HG02759 (cell line): Measurements from ENCODE around the gene DMKN.

Experiments
- ATAC-seq: cut with Tn5 transposase; IDR thresholded peaks from one replicate; pipeline ENCODE4 v1.9.1; 2021; ENCODE audit warnings: mild to moderate bottlenecking, moderate library complexity; ENCODE audit not compliant: unreplicated experiment

Gene DMKN

GRCh38 chr19:35528218-35529038 is 15.0 kb upstream of the DMKN start, which contains the start of gene SBSN:
Gene SBSN (minus strand): TSS chr19:35528311. CDS start chr19:35528281, 30 bp downstream.
- ATAC-seq = no peak

GRCh38 chr19:35525873-35526272 is 12.4 kb upstream of the DMKN start:
- no peak for ATAC-seq

- no peak for ATAC-seq
Measured at GRCh38 chr19:35524181-35524837, 10.9 kb upstream of the DMKN start.

GRCh38 chr19:35522745-35523327 is 9.4 kb upstream of the DMKN start:
- ATAC-seq = no peak

- ATAC-seq = no peak
Measured at GRCh38 chr19:35521124-35521743, 7.8 kb upstream of the DMKN start.

- no peak for ATAC-seq
Measured at GRCh38 chr19:35519291-35519690, 5.8 kb upstream of the DMKN start.

- ATAC-seq = no peak
Measured at GRCh38 chr19:35518313-35518712, 4.9 kb upstream of the DMKN start.

- no peak for ATAC-seq
Measured at GRCh38 chr19:35517342-35517741, 3.9 kb upstream of the DMKN start.

- no peak for ATAC-seq
Measured at GRCh38 chr19:35516310-35516709, 2.9 kb upstream of the DMKN start.

- no peak for ATAC-seq
Measured at GRCh38 chr19:35514282-35514809, 897 bp upstream of the DMKN start.

GRCh38 chr19:35512831-35513627 is 420 bp downstream of the DMKN start:
- ATAC-seq = no peak

- ATAC-seq = no peak
Measured at GRCh38 chr19:35511337-35511736, 2.1 kb downstream of the DMKN start.

GRCh38 chr19:35510626-35510964 is 2.9 kb downstream of the DMKN start:
- no peak for ATAC-seq

GRCh38 chr19:35509861-35510625 is 3.4 kb downstream of the DMKN start:
- ATAC-seq = peak; percentile 61

- ATAC-seq = no peak
Measured at GRCh38 chr19:35509018-35509652, 4.3 kb downstream of the DMKN start.

GRCh38 chr19:35508129-35508528 is 5.3 kb downstream of the DMKN start:
- no peak for ATAC-seq

- ATAC-seq = no peak
Measured at GRCh38 chr19:35507561-35507960, 5.9 kb downstream of the DMKN start.

GRCh38 chr19:35506011-35506410 is 7.4 kb downstream of the DMKN start:
- no peak for ATAC-seq

- no peak for ATAC-seq
Measured at GRCh38 chr19:35502751-35503150, 10.7 kb downstream of the DMKN start.
